H1 (cell line): Measurements from ENCODE around the gene ZAP70. TPM values are rescaled to one million over a fixed set of nuclear protein-coding genes. Genes with fewer than 3 reads are reported as not detected.

Experiments used
- CTCF ChIA-PET: fragments of 300-600 bp; sonication (Branson Sonifier 250); formaldehyde crosslinking; loops from one replicate; lab custom pipeline; 2021; ENCODE audit not compliant: partially characterized antibody; lab: Charles Lee
- POLR2A ChIA-PET: fragments of 300-600 bp; sonication (Branson Sonifier 250); formaldehyde crosslinking; loops from one replicate; lab custom pipeline; 2021; ENCODE audit warnings: inconsistent platforms; ENCODE audit not compliant: partially characterized antibody; lab: Charles Lee
- DNase-seq, 2 experiments: peaks; one replicate each; pipeline versions ENCODE4 v3.0.0 to v3.0.0-alpha.2; 2010 to 2022; ENCODE audit warnings: low spot score in 2 of 2, low read depth in 1 of 2, mixed read lengths in 1 of 2
- FAIRE-seq: peaks from 2 replicates; lab custom pipeline; 2011; peaks lifted over from hg19 to GRCh38; lab: Jason Lieb, UNC
- H2AFZ ChIP-seq: 2 replicates; pipeline ENCODE4 v1.8.1; 2012; ENCODE audit warnings: low read length, inconsistent platforms
- H2AK5ac ChIP-seq: 2 replicates; pipeline ENCODE4 v1.6.1; 2013; ENCODE audit warnings: low read depth, low read length
- H2BK120ac ChIP-seq: replicated peaks from 2 replicates; pipeline ENCODE3; 2013; ENCODE audit warnings: low read depth, low read length, inconsistent platforms
- H2BK12ac ChIP-seq: 2 replicates; pipeline ENCODE4 v1.6.1; 2013; ENCODE audit warnings: low read depth, low read length
- H2BK15ac ChIP-seq: 2 replicates; pipeline ENCODE4 v1.6.1; 2013; ENCODE audit warnings: low read length
- H2BK20ac ChIP-seq: 2 replicates; pipeline ENCODE4 v1.6.1; 2013; ENCODE audit warnings: low read length
- H2BK5ac ChIP-seq: 2 replicates; pipeline ENCODE4 v1.6.1; 2013; ENCODE audit warnings: low read depth, low read length
- H3K14ac ChIP-seq: 2 replicates; pipeline ENCODE4 v1.6.1; 2013; ENCODE audit warnings: inconsistent platforms; ENCODE audit not compliant: insufficient read length
- H3K18ac ChIP-seq: 2 replicates; pipeline ENCODE4 v1.6.1; 2013; ENCODE audit warnings: low read length; ENCODE audit errors: extremely low read depth
- H3K23ac ChIP-seq: 2 replicates; pipeline ENCODE4 v1.6.1; 2013; ENCODE audit warnings: inconsistent platforms; ENCODE audit not compliant: insufficient read length
- H3K23me2 ChIP-seq: 2 replicates; pipeline ENCODE4 v1.6.1; 2013; ENCODE audit warnings: low read depth, low read length
- H3K27ac ChIP-seq: 2 replicates; pipeline ENCODE4 v1.6.1; 2011; ENCODE audit warnings: low read depth, low read length, inconsistent platforms
- H3K27me3 ChIP-seq, 4 experiments: replicated peaks in 1 of 4; 1 replicate in 1 of 4; 2 replicates in 3 of 4; pipeline versions ENCODE4 v1.6.1 to v1.8.1; 2011 to 2013; ENCODE audit warnings: low read length in 3 of 4, mild to moderate bottlenecking in 3 of 4, inconsistent platforms in 2 of 4, mixed read lengths in 2 of 4, moderate library complexity in 1 of 4; ENCODE audit not compliant: control insufficient read depth in 3 of 4, insufficient read depth in 3 of 4; ENCODE audit errors: extremely low read depth in 1 of 4
- H3K36me3 ChIP-seq, 4 experiments: 2 replicates each; pipeline versions ENCODE4 v1.6.1 to v1.8.1; 2011 to 2013; ENCODE audit warnings: mild to moderate bottlenecking in 4 of 4, low read length in 3 of 4, moderate library complexity in 2 of 4, control low read depth in 1 of 4, inconsistent platforms in 1 of 4; ENCODE audit not compliant: insufficient read depth in 4 of 4, control insufficient read depth in 2 of 4
- H3K4ac ChIP-seq: replicated peaks from 2 replicates; pipeline ENCODE3; 2013; ENCODE audit warnings: low read length, low read depth, mixed read lengths, inconsistent platforms; ENCODE audit not compliant: insufficient read length
- H3K4me1 ChIP-seq, 4 experiments: replicated peaks in 1 of 4; 1 replicate in 1 of 4; 2 replicates in 3 of 4; pipeline versions ENCODE4 v1.6.1 to v1.8.1; 2011 to 2013; ENCODE audit warnings: low read length in 3 of 4, inconsistent platforms in 2 of 4, mixed read lengths in 1 of 4; ENCODE audit not compliant: insufficient read depth in 4 of 4, control insufficient read depth in 3 of 4
- H3K4me2 ChIP-seq, 2 experiments: 2 replicates each; pipeline versions ENCODE4 v1.6.1 to v1.8.1; 2011 to 2013; ENCODE audit warnings: low read depth in 2 of 2, low read length in 2 of 2, control low read depth in 1 of 2, inconsistent platforms in 1 of 2, mild to moderate bottlenecking in 1 of 2; ENCODE audit not compliant: insufficient read depth in 1 of 2
- H3K4me3 ChIP-seq, 4 experiments: fragments of 200-600, 300-600 bp in 1 of 4; sonication (generic), shearing (Covaris generic), sonication (Bioruptor Twin) in 1 of 4; 2 replicates each; pipeline versions ENCODE4 v1.5.1 to v1.8.1; 2011 to 2016; ENCODE audit warnings: low read length in 4 of 4, low read depth in 3 of 4, control low read depth in 2 of 4, inconsistent platforms in 2 of 4, mild to moderate bottlenecking in 2 of 4, mixed read lengths in 1 of 4, moderate library complexity in 1 of 4; ENCODE audit not compliant: insufficient read depth in 2 of 4; ENCODE audit errors: extremely low read depth in 1 of 4
- H3K56ac ChIP-seq: replicated peaks from 2 replicates; pipeline ENCODE3; 2013; ENCODE audit warnings: low read depth, mild to moderate bottlenecking, mixed read lengths, low read length, inconsistent platforms; ENCODE audit not compliant: insufficient read length
- H3K79me1 ChIP-seq: 2 replicates; pipeline ENCODE4 v1.6.1; 2013; ENCODE audit warnings: low read depth, low read length, control low read depth
- H3K79me2 ChIP-seq, 2 experiments: 2 replicates each; pipeline versions ENCODE4 v1.6.1 to v1.8.1; 2012 to 2013; ENCODE audit warnings: low read length in 2 of 2, mild to moderate bottlenecking in 2 of 2, inconsistent platforms in 1 of 2; ENCODE audit not compliant: insufficient read depth in 2 of 2, control insufficient read depth in 1 of 2
- H3K9ac ChIP-seq, 4 experiments: replicated peaks in 1 of 4; 1 replicate in 1 of 4; 2 replicates in 3 of 4; pipeline versions ENCODE4 v1.6.1 to v1.8.1; 2011 to 2013; ENCODE audit warnings: low read depth in 3 of 4, low read length in 3 of 4, control low read depth in 2 of 4, mild to moderate bottlenecking in 2 of 4, moderate library complexity in 2 of 4, inconsistent platforms in 1 of 4; ENCODE audit errors: extremely low read depth in 1 of 4
- H3K9me3 ChIP-seq, 2 experiments: 2 replicates each; pipeline versions ENCODE4 v1.6.1 to v1.8.1; 2012 to 2013; ENCODE audit warnings: mild to moderate bottlenecking in 2 of 2, moderate library complexity in 2 of 2, control low read depth in 1 of 2, inconsistent platforms in 1 of 2, low read depth in 1 of 2, low read length in 1 of 2, mixed read lengths in 1 of 2; ENCODE audit not compliant: insufficient read depth in 2 of 2
- H4K20me1 ChIP-seq, 2 experiments: replicated peaks in 1 of 2; 2 replicates each; pipeline versions ENCODE3 to v1.8.1; 2011 to 2013; ENCODE audit warnings: inconsistent platforms in 2 of 2, low read length in 2 of 2, mild to moderate bottlenecking in 1 of 2; ENCODE audit not compliant: insufficient read depth in 2 of 2, control insufficient read depth in 1 of 2
- H4K5ac ChIP-seq: 2 replicates; pipeline ENCODE4 v1.6.1; 2013; ENCODE audit warnings: low read length, low read depth, mixed read lengths, inconsistent platforms; ENCODE audit not compliant: insufficient read length
- H4K8ac ChIP-seq: 2 replicates; pipeline ENCODE4 v1.8.0; 2013; ENCODE audit warnings: mild to moderate bottlenecking, moderate library complexity, low read length, inconsistent platforms; ENCODE audit not compliant: insufficient read depth; ENCODE audit errors: extremely low read depth
- H4K91ac ChIP-seq: replicated peaks from 2 replicates; pipeline ENCODE3; 2013; ENCODE audit warnings: low read length, mixed read lengths, inconsistent platforms; ENCODE audit not compliant: insufficient read length
- ASH2L ChIP-seq: fragments of 200-600, 300-600 bp; sonication (generic); IDR thresholded peaks from one replicate; pipeline ENCODE4 v1.7.1; 2017; ENCODE audit warnings: low read length
- EZH2 ChIP-seq: fragments of 200-600 bp; sonication (generic); IDR thresholded peaks from 2 replicates; pipeline ENCODE4 v1.7.1; 2012; ENCODE audit warnings: low read depth, mild to moderate bottlenecking, moderate library complexity, low read length, inconsistent platforms; ENCODE audit not compliant: severe bottlenecking
- KDM5A ChIP-seq: fragments of 200-600 bp; IDR thresholded peaks from 2 replicates; pipeline ENCODE4 v1.7.1; 2012; ENCODE audit warnings: mild to moderate bottlenecking, low read length, inconsistent platforms, mixed read lengths
- NRF1 ChIP-seq: IDR thresholded peaks from 2 replicates; pipeline ENCODE4 v1.6.1; 2011; ENCODE audit warnings: mild to moderate bottlenecking, low read depth, low read length, improper control_type of control experiment
- POLR2AphosphoS5 ChIP-seq: IDR thresholded peaks from 2 replicates; pipeline ENCODE4 v1.6.1; 2011; ENCODE audit warnings: low read depth, low read length
- RFX5 ChIP-seq: IDR thresholded peaks from 2 replicates; pipeline ENCODE4 v1.6.1; 2011; ENCODE audit warnings: low read depth, low read length, improper control_type of control experiment, borderline replicate concordance
- SIRT6 ChIP-seq: IDR thresholded peaks from one replicate; pipeline ENCODE4 v1.7.1; 2012; ENCODE audit warnings: low read length, inconsistent platforms
- SP4 ChIP-seq: IDR thresholded peaks from 2 replicates; pipeline ENCODE4 v1.6.1; 2012; ENCODE audit warnings: low read length, inconsistent platforms
- USF2 ChIP-seq: IDR thresholded peaks from 2 replicates; pipeline ENCODE4 v1.6.1; 2011; ENCODE audit warnings: low read length, improper control_type of control experiment
- WGBS, 2 experiments: shearing (Covaris generic) in 1 of 2; methylation state at CpG; one replicate each; pipeline versions ENCODE4 v1.1.6 to v1.1.7; 2013 to 2015; ENCODE audit warnings: low lambda C conversion rate in 2 of 2, mixed read lengths in 2 of 2, inconsistent platforms in 1 of 2, low coverage in 1 of 2, missing lambda C conversion rate in 1 of 2; ENCODE audit not compliant: insufficient replicate concordance in 2 of 2, insufficient coverage in 1 of 2, insufficient read length in 1 of 2; ENCODE audit errors: extremely low coverage in 1 of 2, missing lambda C conversion rate in 1 of 2; 5-methylcytosine and 5-hydroxymethylcytosine counted together
- polyA plus RNA-seq, 7 experiments: library from polyadenylated mRNA; depleted of rRNA in 3 of 7; stranded (reverse) in 5 of 7; unstranded in 2 of 7; fragments of >200 nt in 5 of 7; fragments of 200-250 nt in 2 of 7; gene quantifications; 1 replicate in 5 of 7; 2 replicates in 1 of 7; 4 replicates in 1 of 7; pipeline versions ENCODE4 v1.2.1 to v1.2.3, GENCODE V29; 2011 to 2013; ENCODE audit warnings: missing spikeins in 2 of 7, mixed read lengths in 2 of 7
- total RNA-seq: library from RNA; stranded (reverse); fragmentation: NEBNext Ultra II Directional; extraction: Animal tissue kit (Norgen Biotek cat#: 25700); gene quantifications from 2 replicates; pipeline ENCODE4 v1.2.1, GENCODE V29; 2021

Gene ZAP70
- total and polyA plus RNA-seq, 2 of the 8 experiments (the other 6 are each of a cell fraction or from before 2014, with no cell fraction given), result 0.15 TPM; not detected in 1

DNA sequence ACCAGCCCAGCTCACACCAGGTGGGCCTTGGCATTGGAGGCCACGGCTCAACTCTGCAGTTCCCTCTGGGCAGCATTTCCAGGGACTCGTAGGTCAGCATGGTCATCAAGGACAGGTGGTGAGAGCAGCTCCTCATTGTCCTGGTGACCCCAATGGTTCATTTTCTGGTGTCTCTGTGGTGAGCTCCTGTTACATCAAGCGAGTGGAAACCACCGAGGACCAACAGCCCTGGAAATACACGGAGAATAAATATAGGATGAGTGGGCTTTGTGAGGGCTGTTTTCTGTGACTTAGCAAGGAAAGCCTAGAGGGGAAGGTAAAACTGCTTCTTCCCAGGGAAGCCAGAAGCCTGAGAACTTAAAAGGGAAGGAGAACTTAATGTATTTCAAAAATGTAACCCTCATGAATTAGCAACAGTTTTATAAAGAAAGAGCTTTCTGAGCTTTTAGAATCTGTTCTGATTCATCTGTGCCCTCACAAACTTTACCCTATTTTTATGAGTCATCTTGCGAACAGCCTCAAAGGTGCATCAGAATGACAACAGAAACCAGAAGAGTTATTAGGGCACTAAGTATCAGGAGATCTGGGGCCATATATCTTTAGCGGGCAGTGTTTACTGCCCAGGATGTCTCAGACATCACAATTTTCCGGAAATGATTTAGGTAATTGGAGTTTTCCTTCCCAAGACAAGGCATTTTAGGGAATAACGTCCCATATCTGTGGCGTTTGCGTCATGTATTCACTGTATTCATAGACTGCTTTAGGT is 25.1 kb upstream of the ZAP70 start:
- no peak overlapping the region for H3K4me2 ChIP-seq
- no peak overlapping the region for H4K91ac ChIP-seq
- H3K36me3 ChIP-seq, result no peaks in the 10 kb centered on the region
- POLR2A ChIA-PET, result no interaction called here
- H3K4me1 ChIP-seq, result peaks cover 0 to 10% (median 4%) of the 10 kb centered on the region in 4 experiments; a peak in 4 of 7 replicates
- CTCF ChIA-PET, result interaction anchor here (1.6 kb wide), 2 partner anchors 11 to 24 kb away, joined by 6 to 7 read pairs; partner anchors contain the start of gene ACTR1B
- H3K9ac ChIP-seq, result no peak overlapping the region; a peak in 1 of 7 replicates
- no peaks in the 10 kb centered on the region for H3K23me2 ChIP-seq
- no peak overlapping the region for H2AFZ ChIP-seq
- no peak overlapping the region for H2BK12ac ChIP-seq
- H3K14ac ChIP-seq, result no peak overlapping the region
- H3K27ac ChIP-seq, result no peak overlapping the region
- H3K79me2 ChIP-seq, result no peaks in the 10 kb centered on the region
- no peak overlapping the region for H4K8ac ChIP-seq
- TF ChIP-seq KDM5A, result no peak
- TF ChIP-seq ASH2L, result no peak
- TF ChIP-seq NRF1, result no peak
- no peak for TF ChIP-seq USF2
- no peak for TF ChIP-seq SP4
- TF ChIP-seq POLR2AphosphoS5, result no peak
- TF ChIP-seq EZH2, result no peak
- TF ChIP-seq SIRT6, result no peak
- no peak for TF ChIP-seq RFX5
- no peaks in the 10 kb centered on the region for H3K79me1 ChIP-seq
- H2BK15ac ChIP-seq, result no peak overlapping the region
- H3K56ac ChIP-seq, result no peak overlapping the region
- no peak overlapping the region for H4K5ac ChIP-seq
- H3K27me3 ChIP-seq, result no peaks in the 10 kb centered on the region
- H3K18ac ChIP-seq, result no peak overlapping the region
- H2BK120ac ChIP-seq, result no peak overlapping the region
- no peak overlapping the region for H2BK5ac ChIP-seq
- 86% methylated on average over 11 of the region's 11 CpGs; no CpG with 5 or more reads in 1 of the 2 experiments for WGBS, 2 experiments
- FAIRE-seq (no peak), DNase-seq (no peak)
- no peak overlapping the region for H2AK5ac ChIP-seq
- H3K4me3 ChIP-seq, result no peak overlapping the region
- no peak overlapping the region for H3K4ac ChIP-seq
- no peak overlapping the region for H3K23ac ChIP-seq
- no peaks in the 10 kb centered on the region for H4K20me1 ChIP-seq
- H3K9me3 ChIP-seq, result no peaks in the 10 kb centered on the region
- H2BK20ac ChIP-seq, result no peak overlapping the region
